ENCODE measurements around the gene DPYD.

GRCh38 chr1:97929874-97930851 lies 9.3 kb upstream of the DPYD start:
- TF ChIP-seq CTCF (IDR thresholded peaks at IDR 0.05): no peak
- TF ChIP-seq ETV6 (CRISPR knock-in tag; IDR thresholded peaks at IDR 0.05): no peak
- no peak for TF ChIP-seq KAT7 (CRISPR knock-in tag; IDR thresholded peaks at IDR 0.05; ENCODE audit: borderline replicate concordance)
- TF ChIP-seq AFF4 (CRISPR knock-in tag; IDR thresholded peaks at IDR 0.05; ENCODE audit: borderline replicate concordance): no peak
- TF ChIP-seq ELF4 (CRISPR knock-in tag; IDR thresholded peaks at IDR 0.05; ENCODE audit: low read depth): no peak
- no peak for TF ChIP-seq ZBTB21 (CRISPR knock-in tag; IDR thresholded peaks at IDR 0.05; ENCODE audit: borderline replicate concordance)
- TF ChIP-seq ZSCAN18 (CRISPR knock-in tag; IDR thresholded peaks at IDR 0.05): no peak
- TF ChIP-seq FOXP1 (CRISPR knock-in tag; IDR thresholded peaks at IDR 0.05; ENCODE audit: borderline replicate concordance): no peak
- TF ChIP-seq GABPB1 (CRISPR knock-in tag; IDR thresholded peaks at IDR 0.05): no peak
- TF ChIP-seq USF2 (CRISPR knock-in tag; IDR thresholded peaks at IDR 0.05): no peak

Data from WTC11 (cell line).